GM21423 (cell line): ENCODE measurements around the gene BMPER.

Experiments used
- ATAC-seq: cut with Tn5 transposase; IDR thresholded peaks from one replicate; pipeline ENCODE4 v1.9.1; 2021; ENCODE audit warnings: mild to moderate bottlenecking, moderate library complexity; ENCODE audit not compliant: unreplicated experiment

BMPER gene

GRCh38 chr7:34130558-34131295 lies 225.4 kb downstream of the BMPER start:
- no peak for ATAC-seq

DNA sequence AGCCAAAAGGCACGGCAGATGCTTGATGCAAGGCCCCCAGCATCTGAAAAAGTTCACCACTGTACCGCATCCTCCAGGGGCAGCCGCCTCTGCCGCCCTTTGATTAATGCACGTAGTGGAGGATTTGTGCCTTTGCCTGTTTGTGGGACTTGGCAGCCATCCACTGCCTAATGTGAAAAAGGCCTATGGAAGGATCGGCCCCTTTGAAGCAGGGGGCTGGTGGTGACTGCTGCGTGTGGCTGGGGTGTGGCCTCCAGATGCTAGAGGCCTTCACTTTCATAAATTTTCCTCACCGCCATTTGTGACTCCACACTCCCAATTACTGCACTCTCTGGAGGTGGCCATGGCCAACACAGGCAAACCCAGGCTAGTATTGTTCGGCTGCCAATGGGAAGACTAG lies 226.0 kb downstream of the BMPER start:
- no peak for ATAC-seq

GRCh38 chr7:34133356-34133982 lies 228.1 kb downstream of the BMPER start:
- ATAC-seq = no peak

GRCh38 chr7:34133983-34134782 lies 228.8 kb downstream of the BMPER start:
- ATAC-seq = no peak

GRCh38 chr7:34135924-34136323 lies 230.6 kb downstream of the BMPER start:
- ATAC-seq = no peak

DNA sequence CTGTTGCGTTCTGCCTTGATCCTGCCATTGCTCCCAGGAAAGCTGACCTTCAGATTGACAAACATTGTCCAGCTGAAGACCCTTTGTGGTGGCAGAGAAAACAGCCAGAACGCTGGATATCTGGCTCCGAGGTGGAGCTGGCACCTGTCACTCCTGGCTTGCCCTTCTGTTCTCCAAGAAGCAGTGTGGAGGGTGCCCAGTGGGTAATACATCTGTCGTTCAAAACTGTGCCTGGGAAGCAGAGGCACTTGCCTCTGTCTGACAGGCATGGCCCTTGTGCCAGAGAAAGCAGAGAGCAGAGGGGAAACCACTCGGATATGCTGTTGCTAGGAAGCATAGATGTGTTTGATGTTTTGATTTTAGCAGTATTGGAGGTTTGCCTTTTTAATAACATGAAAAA lies 231.4 kb downstream of the BMPER start:
- no peak for ATAC-seq

GRCh38 chr7:34137176-34137575 lies 231.8 kb downstream of the BMPER start:
- no peak for ATAC-seq

GRCh38 chr7:34138483-34138882 lies 233.1 kb downstream of the BMPER start:
- no peak for ATAC-seq

DNA sequence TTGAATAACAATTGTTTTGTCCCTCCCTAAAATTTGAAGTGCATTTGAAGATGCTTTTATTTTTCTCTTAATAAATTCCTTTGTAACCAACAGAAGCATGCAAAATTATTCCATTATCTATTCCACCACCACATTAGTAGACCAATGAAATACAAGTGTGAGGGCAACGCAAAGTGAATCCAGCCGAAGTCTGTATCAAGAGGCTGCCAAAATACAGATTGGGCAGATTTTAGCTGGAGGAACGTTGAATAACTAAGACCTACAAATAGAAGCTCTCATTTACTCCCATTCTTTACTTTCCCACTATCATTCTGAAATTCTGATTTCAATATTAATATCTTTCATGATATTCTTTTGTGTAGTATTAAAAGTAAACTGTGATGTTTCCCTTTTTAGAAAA lies 233.7 kb downstream of the BMPER start:
- no peak for ATAC-seq

DNA sequence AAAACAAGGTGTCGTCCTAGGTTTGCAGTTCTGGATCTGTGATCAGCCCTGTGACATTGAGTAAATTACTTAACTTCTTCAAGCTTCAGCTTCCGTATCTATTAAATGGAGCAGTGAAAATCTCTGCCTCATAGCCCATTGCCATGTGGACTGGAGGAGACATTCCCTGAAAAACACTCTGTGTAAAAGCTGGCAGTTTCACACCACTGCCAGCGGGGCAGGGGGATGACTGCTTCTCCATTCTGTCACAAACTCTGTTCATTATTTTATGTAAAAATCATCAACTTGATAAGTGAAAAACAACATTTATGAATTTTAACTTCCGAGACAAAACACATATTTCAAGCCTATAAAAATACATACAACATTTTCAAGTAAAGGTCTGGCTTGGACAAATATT lies 234.7 kb downstream of the BMPER start:
- ATAC-seq = no peak

DNA sequence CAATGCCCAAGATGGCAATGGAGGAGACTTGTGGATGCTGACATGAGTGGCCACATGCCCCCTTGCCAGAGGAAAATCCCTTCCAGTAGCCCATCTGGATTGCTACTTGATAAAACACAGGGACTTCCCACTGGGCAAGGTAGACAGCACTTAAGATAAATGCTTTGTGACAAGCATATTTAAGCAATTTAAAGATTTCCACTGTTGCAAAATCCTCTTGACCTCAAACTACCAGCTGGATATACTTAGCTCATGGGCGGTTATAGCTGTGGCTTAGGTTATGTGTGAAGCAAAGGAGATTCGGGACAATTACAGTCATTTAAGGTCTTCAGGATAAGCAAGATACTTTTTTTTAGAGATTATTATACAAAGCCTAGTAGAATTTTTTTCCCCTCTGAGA lies 238.1 kb downstream of the BMPER start:
- ATAC-seq = no peak

DNA sequence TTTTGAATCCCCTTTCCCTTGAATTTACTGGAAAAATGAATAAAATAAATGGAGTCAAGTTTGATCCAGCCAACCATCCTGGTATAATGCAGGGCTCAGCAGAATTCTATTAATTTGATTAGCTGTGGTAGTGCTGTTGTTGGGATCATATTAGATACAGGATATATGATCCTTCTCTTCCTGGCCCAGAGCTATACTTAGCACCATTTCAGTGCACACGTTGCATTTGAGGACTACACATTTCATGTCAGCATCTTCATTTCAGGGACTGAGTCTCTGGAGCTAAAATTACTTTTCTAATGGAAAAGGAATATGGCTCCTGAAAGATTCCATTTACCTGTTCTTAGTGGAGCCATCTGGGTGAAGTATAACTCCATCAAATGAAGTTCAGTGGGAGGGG lies 240.3 kb downstream of the BMPER start:
- ATAC-seq = no peak

- ATAC-seq = no peak
Observed at GRCh38 chr7:34153656-34154270, 248.4 kb downstream of the BMPER start.

GRCh38 chr7:34155220-34155908 lies 250.0 kb downstream of the BMPER start:
- no peak for ATAC-seq

GRCh38 chr7:34156336-34156735 lies 251.0 kb downstream of the BMPER start:
- no peak for ATAC-seq

- no peak for ATAC-seq
Observed at GRCh38 chr7:34157137-34157536, 251.8 kb downstream of the BMPER start.

DNA sequence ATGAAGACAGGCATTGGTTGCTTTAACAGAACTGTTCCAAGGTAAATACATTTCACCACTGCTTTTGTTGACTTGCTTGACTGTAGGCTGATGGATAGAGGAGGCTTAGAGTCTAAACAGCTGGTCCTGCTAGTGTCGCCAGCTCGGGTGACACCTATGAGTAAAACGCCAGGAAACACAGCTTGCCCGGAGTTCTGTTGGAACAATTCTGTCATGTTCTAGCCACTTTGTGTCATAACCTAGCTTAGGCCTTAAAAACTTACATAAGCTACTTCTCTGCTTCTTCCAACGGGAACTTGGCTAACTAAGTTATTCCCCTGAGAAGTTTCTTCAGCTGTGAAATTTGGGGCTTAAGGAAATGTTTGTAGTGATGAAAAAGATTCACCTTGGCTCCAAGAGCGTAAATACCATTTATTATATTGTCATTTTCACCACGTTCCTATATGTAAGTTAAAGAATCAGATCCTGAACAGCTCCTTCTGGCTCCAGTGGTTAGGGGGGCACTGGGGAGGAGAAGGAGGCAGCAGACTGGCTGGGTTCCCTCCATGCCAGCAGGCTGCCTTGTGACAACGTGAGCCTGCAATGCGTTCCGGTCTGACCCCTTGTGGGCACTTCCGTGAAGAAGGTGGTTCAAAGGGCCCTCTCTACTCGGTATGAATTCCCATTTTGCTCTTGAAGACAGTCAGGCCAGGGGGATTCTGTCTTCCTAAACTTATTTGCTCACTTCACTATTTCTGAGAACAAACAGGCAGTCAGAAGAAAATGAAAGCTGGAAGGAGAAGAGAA lies 253.2 kb downstream of the BMPER start:
- ATAC-seq = no peak

DNA sequence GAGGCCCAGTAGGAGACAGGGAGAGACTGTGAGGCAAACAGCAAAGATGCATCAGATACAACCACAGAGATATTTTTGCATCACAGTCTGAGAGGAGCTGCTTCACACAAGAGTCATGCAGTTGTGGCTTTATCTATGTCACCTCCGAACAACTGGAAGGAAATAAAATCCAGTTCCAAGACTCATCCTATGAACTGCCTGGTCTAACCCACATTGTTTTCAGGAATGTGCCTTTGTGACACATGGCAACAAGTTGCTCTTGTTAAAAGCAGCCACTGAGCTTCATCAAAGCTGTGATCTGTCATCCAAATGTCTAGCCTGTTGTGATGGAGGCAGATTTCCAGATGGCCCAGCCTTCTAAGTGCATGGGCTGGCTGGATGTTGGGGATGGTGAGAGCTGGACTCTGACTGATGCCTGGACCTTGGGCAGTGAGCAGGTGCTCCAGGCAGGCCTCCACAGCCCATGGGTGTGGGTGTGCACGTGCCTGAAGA lies 255.0 kb downstream of the BMPER start:
- ATAC-seq = no peak

DNA sequence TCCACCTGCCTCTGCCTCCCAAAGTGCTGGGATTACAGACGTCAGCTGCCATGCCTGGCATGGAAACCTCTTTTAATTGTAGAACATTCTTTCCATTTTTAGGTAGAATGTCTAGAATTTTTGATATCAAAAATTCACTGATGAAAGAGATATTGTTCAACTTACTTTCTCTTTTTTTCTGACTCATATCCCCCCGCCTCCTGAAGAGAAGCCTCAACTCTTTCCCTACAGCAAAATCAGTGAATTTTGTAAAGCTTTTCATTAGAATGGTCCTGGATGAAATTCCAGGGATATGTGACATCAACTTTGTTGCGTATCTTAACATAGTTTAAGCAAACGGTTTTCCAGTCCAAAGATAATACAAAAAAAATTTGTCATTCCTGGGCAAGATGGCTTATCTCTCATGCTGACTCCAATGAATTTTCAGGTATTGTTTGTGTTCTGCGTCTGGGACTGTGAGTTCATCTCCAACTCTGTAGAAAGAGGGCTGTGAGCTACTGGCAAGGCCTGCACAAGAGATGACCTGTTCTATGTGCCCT lies 256.8 kb downstream of the BMPER start:
- no peak for ATAC-seq

DNA sequence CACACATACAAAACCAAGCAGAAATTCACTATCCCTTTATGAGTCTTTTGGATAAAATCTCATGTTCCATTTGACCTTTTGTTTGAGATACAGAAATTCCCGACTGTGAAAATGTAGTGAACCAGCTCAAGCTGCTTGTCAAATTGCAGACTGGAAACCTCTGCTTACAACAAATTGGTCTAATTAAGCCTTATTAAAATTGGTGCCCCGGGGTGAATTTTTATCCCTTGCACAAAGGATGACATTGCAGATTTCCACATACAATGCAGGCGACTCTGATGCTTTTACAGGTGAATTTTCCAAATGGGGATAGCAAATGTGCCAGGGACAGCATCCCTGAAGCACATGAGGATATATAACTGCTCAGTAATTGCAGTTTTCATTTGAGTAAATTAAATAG lies 257.3 kb downstream of the BMPER start:
- ATAC-seq = no peak
